SK-N-SH (cell line): ENCODE measurements around the gene ZCCHC3. TPM values are rescaled to one million over a fixed set of nuclear protein-coding genes. Genes with fewer than 3 reads are reported as not detected.

Experiments used
- CTCF ChIA-PET: fragments of 300-600, 350-600 bp; formaldehyde crosslinking; extraction: SDS; loops from one replicate; lab custom pipeline; 2021; lab: Yijun Ruan, JAX
- POLR2A ChIA-PET: fragments of 350-600 bp; sonication (Branson Sonifier 250); formaldehyde crosslinking; extraction: SDS; loops from one replicate; lab custom pipeline; 2020; ENCODE audit warnings: antibody characterized with exemption, inconsistent platforms; lab: Yijun Ruan, JAX
- DNase-seq: peaks from one replicate; pipeline ENCODE4 v3.0.0; 2012
- H2AFZ ChIP-seq: fragments of 200-600 bp; sonication (generic); 2 replicates; pipeline ENCODE4 v1.8.1; 2016; ENCODE audit warnings: antibody characterized with exemption, mild to moderate bottlenecking, low read depth
- H3F3A ChIP-seq: fragments of 200-600 bp; sonication (generic); replicated peaks from 2 replicates; pipeline ENCODE3; 2016; ENCODE audit warnings: antibody characterized with exemption, mild to moderate bottlenecking; ENCODE audit not compliant: insufficient read depth
- H3K27ac ChIP-seq, 2 experiments: fragments of 200-500 bp in 1 of 2; fragments of 200-600 bp in 1 of 2; sonication (Bioruptor generic) in 1 of 2; sonication (generic), shearing (Covaris generic) in 1 of 2; 2 replicates each; pipeline versions ENCODE4 v1.5.1 to v1.6.1; 2014 to 2016; ENCODE audit warnings: low read depth in 2 of 2, inconsistent platforms in 1 of 2, low read length in 1 of 2, mild to moderate bottlenecking in 1 of 2, mixed read lengths in 1 of 2
- H3K27me3 ChIP-seq: fragments of 200-600 bp; sonication (generic), shearing (Covaris generic); 2 replicates; pipeline ENCODE4 v1.6.1; 2016; ENCODE audit warnings: mixed run types; ENCODE audit not compliant: insufficient read depth
- H3K36me3 ChIP-seq, 2 experiments: fragments of 200-500 bp in 1 of 2; fragments of 200-600 bp in 1 of 2; sonication (Bioruptor generic) in 1 of 2; sonication (generic) in 1 of 2; replicated peaks in 1 of 2; 2 replicates each; pipeline versions ENCODE3 to v1.5.1; 2014 to 2016; ENCODE audit warnings: low read length in 1 of 2, mild to moderate bottlenecking in 1 of 2; ENCODE audit not compliant: insufficient read depth in 2 of 2, control insufficient read depth in 1 of 2
- H3K4me1 ChIP-seq, 2 experiments: fragments of 200-500 bp in 1 of 2; fragments of 200-600 bp in 1 of 2; sonication (Bioruptor generic) in 1 of 2; sonication (generic), shearing (Covaris generic) in 1 of 2; 2 replicates each; pipeline versions ENCODE4 v1.5.1 to v1.6.1; 2014 to 2016; ENCODE audit warnings: low read depth in 1 of 2, low read length in 1 of 2, mixed run types in 1 of 2; ENCODE audit not compliant: insufficient read depth in 2 of 2, control insufficient read depth in 1 of 2
- H3K4me2 ChIP-seq: fragments of 200-600 bp; sonication (generic), shearing (Covaris generic); 2 replicates; pipeline ENCODE4 v1.6.1; 2017; ENCODE audit warnings: mixed run types
- H3K4me3 ChIP-seq, 2 experiments: fragments of 200-500 bp in 1 of 2; fragments of 200-600 bp in 1 of 2; sonication (Bioruptor generic) in 1 of 2; sonication (generic), shearing (Covaris generic) in 1 of 2; 2 replicates each; pipeline versions ENCODE4 v1.5.1 to v1.8.1; 2014 to 2016; ENCODE audit warnings: low read depth in 2 of 2, inconsistent platforms in 1 of 2, low read length in 1 of 2, mild to moderate bottlenecking in 1 of 2, mixed read lengths in 1 of 2, moderate library complexity in 1 of 2
- H3K79me2 ChIP-seq: fragments of 200-600 bp; sonication (generic); 2 replicates; pipeline ENCODE4 v1.8.1; 2017; ENCODE audit warnings: mild to moderate bottlenecking; ENCODE audit not compliant: insufficient read depth
- H3K9ac ChIP-seq: fragments of 200-600 bp; sonication (generic); 2 replicates; pipeline ENCODE4 v1.6.1; 2017; ENCODE audit warnings: mixed run types
- H3K9me2 ChIP-seq: fragments of 200-600 bp; sonication (generic); 2 replicates; pipeline ENCODE4 v1.6.1; 2017; ENCODE audit warnings: mixed run types
- H3K9me3 ChIP-seq: fragments of 200-600 bp; sonication (generic); 2 replicates; pipeline ENCODE4 v1.6.1; 2017; ENCODE audit warnings: mixed run types, mild to moderate bottlenecking, moderate library complexity
- H4K20me1 ChIP-seq: fragments of 200-600 bp; sonication (generic); 2 replicates; pipeline ENCODE4 v1.6.1; 2017; ENCODE audit warnings: mild to moderate bottlenecking, mixed run types; ENCODE audit not compliant: insufficient read depth
- ELF1 ChIP-seq: IDR thresholded peaks from 2 replicates; pipeline ENCODE4 v1.4.0; 2012
- JUND ChIP-seq: IDR thresholded peaks from 2 replicates; pipeline ENCODE4 v1.4.0; 2012
- NRF1 ChIP-seq: IDR thresholded peaks from 2 replicates; pipeline ENCODE4 v1.6.1; 2012; ENCODE audit warnings: low read depth, mild to moderate bottlenecking, low read length
- POLR2AphosphoS5 ChIP-seq: IDR thresholded peaks from 2 replicates; pipeline ENCODE4 v1.6.1; 2012; ENCODE audit warnings: low read depth, low read length
- RAD21 ChIP-seq: IDR thresholded peaks from 2 replicates; pipeline ENCODE4 v1.6.1; 2012; ENCODE audit warnings: mild to moderate bottlenecking, low read length
- RCOR1 ChIP-seq: fragments of 150-350 bp; IDR thresholded peaks from 2 replicates; pipeline ENCODE4 v1.6.1; 2017; ENCODE audit warnings: antibody characterized with exemption, low read length
- SIN3A ChIP-seq: IDR thresholded peaks from 2 replicates; pipeline ENCODE4 v1.6.1; 2012; ENCODE audit warnings: low read depth, mild to moderate bottlenecking, low read length, moderate library complexity, borderline replicate concordance
- SMC3 ChIP-seq: IDR thresholded peaks from 2 replicates; pipeline ENCODE4 v1.6.1; 2012; ENCODE audit warnings: low read depth, low read length, improper control_type of control experiment
- TAF1 ChIP-seq: IDR thresholded peaks from 2 replicates; pipeline ENCODE4 v1.6.1; 2012; ENCODE audit warnings: low read depth, mild to moderate bottlenecking, low read length, moderate library complexity, borderline replicate concordance
- TEAD4 ChIP-seq: IDR thresholded peaks from 2 replicates; pipeline ENCODE4 v1.4.0; 2012; ENCODE audit warnings: mild to moderate bottlenecking, borderline replicate concordance; ENCODE audit not compliant: insufficient read depth
- WGBS: methylation state at CpG from one replicate; pipeline ENCODE4 v1.1.6; 2017; ENCODE audit warnings: low lambda C conversion rate; 5-methylcytosine and 5-hydroxymethylcytosine counted together
- polyA plus RNA-seq, 3 experiments: library from polyadenylated mRNA; depleted of rRNA; stranded (reverse); fragments of >200 nt; gene quantifications; 2 replicates each; pipeline ENCODE4 v1.2.3, GENCODE V29; 2012
- TF ChIP-seq, protein P1 (sequence below): IDR thresholded peaks from 2 replicates; pipeline ENCODE4 v1.4.0; 2012; ENCODE audit warnings: low read depth, borderline replicate concordance
- TF ChIP-seq, protein P2 (sequence below): fragments of 200-600 bp; sonication (generic); IDR thresholded peaks from 2 replicates; pipeline ENCODE4 v1.6.1; 2017; ENCODE audit warnings: antibody characterized with exemption, mild to moderate bottlenecking, moderate library complexity
- TF ChIP-seq, protein P3 (sequence below): IDR thresholded peaks from 2 replicates; pipeline ENCODE4; 2012

The ZCCHC3 gene
- polyA plus RNA-seq, 1 of the 3 experiments (the other 2 are of a cell fraction), result 9.5 TPM

DNA sequence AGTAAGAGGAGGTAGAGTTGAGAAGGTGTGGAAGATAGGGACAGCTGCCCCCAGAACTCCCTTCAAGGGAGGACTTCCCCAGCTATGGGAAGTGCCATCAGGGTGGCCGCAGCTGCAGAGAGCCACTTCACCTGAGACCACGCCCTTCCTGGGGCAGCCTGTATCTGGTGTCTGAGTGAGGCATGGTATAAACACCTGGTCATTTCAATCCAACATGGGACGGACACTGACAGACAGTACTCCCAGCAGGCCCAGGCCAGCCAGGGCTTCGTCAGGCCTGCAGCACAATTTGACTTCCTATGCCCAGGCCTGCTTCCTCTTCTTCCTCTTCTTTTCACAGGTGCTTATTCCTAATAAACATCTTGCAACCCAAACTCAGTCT is 32.5 kb downstream of the ZCCHC3 start:
- peak overlapping the region; percentile 11 to 55; a peak in 2 of 4 replicates for H3K27ac ChIP-seq
- no peaks in the 10 kb centered on the region for H3K9me2 ChIP-seq
- H3K27me3 ChIP-seq, result no peaks in the 10 kb centered on the region
- peaks cover 46% of the 10 kb centered on the region for H4K20me1 ChIP-seq
- ChIA-PET CTCF (interaction anchor here (0.9 to 5.9 kb wide), 21 partner anchors 8 to 122 kb away, joined by 3 to 65 read pairs (median 5); partner anchors contain the start of gene NRSN2), POLR2A (interaction anchor here (1.3 to 4.7 kb wide), 2 partner anchors 17 to 32 kb away, joined by 6 to 39 read pairs; partner anchors contain the start of gene NRSN2)
- DNase-seq, result no peak
- no peak overlapping the region for H2AFZ ChIP-seq
- no peak overlapping the region for H3K9ac ChIP-seq
- H3K79me2 ChIP-seq, result peaks cover 37% of the 10 kb centered on the region
- peaks cover 7 to 18% of the 10 kb centered on the region in 2 experiments for H3K36me3 ChIP-seq
- 90% methylated on average over 4 of the region's 4 CpGs for WGBS
- H3K4me2 ChIP-seq, result peak overlapping the region; percentile 99
- no peaks in the 10 kb centered on the region for H3K9me3 ChIP-seq
- H3F3A ChIP-seq, result peaks cover 24% of the 10 kb centered on the region
- peaks cover 22 to 31% of the 10 kb centered on the region in 2 experiments; a peak in 3 of 4 replicates for H3K4me1 ChIP-seq
- TF ChIP-seq, protein P1, sequence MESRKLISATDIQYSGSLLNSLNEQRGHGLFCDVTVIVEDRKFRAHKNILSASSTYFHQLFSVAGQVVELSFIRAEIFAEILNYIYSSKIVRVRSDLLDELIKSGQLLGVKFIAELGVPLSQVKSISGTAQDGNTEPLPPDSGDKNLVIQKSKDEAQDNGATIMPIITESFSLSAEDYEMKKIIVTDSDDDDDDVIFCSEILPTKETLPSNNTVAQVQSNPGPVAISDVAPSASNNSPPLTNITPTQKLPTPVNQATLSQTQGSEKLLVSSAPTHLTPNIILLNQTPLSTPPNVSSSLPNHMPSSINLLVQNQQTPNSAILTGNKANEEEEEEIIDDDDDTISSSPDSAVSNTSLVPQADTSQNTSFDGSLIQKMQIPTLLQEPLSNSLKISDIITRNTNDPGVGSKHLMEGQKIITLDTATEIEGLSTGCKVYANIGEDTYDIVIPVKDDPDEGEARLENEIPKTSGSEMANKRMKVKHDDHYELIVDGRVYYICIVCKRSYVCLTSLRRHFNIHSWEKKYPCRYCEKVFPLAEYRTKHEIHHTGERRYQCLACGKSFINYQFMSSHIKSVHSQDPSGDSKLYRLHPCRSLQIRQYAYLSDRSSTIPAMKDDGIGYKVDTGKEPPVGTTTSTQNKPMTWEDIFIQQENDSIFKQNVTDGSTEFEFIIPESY, result no peak
- no peak for TF ChIP-seq TEAD4
- no peak for TF ChIP-seq ELF1
- TF ChIP-seq POLR2AphosphoS5, result no peak
- no peak for TF ChIP-seq JUND
- TF ChIP-seq SIN3A, result no peak
- no peak for TF ChIP-seq TAF1
- H3K4me3 ChIP-seq, result no peak overlapping the region

DNA sequence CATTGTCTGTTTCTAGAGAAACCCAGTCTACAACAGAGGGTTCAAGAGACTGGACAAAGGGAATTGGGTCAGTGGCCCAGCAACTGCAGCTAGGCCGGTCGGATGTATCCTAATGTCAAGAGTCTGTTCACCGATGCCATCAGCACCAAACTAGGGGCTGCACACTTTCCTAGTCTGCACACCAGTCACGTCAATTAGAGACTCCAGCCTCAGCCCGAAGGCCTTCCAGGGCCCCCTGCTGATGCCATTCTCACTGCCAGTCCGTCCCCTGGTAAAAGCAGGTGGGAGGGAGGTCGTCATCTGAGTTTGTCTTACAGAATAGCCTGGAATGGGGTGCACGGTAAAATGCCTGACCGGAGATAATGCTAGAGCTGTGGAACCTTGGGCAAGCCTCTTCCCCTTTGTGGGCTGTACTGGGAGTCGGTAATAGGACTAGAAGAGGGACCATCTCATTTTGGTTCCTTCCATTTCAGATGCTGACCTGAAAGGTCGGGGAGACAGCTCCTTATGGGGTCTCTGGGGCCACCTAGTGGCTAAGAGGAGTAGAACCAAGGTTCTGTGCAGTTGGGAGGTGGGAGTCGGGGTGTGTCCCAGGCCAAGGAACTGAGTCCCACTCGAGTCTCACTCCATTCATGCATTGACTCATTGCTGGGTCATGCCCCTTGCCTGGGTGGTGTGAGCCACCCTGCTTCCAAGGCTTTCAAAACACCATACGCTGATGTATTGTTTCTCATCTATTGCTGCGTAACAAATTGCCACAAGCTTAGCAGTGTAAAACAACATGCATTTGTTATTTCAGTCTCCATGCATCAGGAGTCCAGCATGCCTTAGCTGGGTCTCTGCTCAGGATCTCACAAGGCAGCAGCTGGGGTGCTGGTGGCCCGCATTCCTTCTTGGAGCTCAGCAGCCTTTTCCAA is 33.1 kb downstream of the ZCCHC3 start:
- 52% methylated on average over 15 of the region's 16 CpGs for WGBS
- ChIA-PET CTCF (interaction anchor here (0.6 to 5.9 kb wide), 39 partner anchors 9 to 439 kb away, joined by 3 to 65 read pairs (median 4); partner anchors contain the start of gene NRSN2), POLR2A (interaction anchor here (0.5 to 4.7 kb wide), 5 partner anchors 16 to 74 kb away, joined by 3 to 39 read pairs (median 5); partner anchors contain the start of gene NRSN2)
- Histone ChIP-seq H4K20me1 (peaks cover 46% of the 10 kb centered on the region), H3F3A (peaks cover 22% of the 10 kb centered on the region)
- TF ChIP-seq, protein P1, result no peak
- TF ChIP-seq, protein P2, sequence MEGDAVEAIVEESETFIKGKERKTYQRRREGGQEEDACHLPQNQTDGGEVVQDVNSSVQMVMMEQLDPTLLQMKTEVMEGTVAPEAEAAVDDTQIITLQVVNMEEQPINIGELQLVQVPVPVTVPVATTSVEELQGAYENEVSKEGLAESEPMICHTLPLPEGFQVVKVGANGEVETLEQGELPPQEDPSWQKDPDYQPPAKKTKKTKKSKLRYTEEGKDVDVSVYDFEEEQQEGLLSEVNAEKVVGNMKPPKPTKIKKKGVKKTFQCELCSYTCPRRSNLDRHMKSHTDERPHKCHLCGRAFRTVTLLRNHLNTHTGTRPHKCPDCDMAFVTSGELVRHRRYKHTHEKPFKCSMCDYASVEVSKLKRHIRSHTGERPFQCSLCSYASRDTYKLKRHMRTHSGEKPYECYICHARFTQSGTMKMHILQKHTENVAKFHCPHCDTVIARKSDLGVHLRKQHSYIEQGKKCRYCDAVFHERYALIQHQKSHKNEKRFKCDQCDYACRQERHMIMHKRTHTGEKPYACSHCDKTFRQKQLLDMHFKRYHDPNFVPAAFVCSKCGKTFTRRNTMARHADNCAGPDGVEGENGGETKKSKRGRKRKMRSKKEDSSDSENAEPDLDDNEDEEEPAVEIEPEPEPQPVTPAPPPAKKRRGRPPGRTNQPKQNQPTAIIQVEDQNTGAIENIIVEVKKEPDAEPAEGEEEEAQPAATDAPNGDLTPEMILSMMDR, result peak; percentile 90
- TF ChIP-seq SIN3A (no peak), RAD21 (peak; percentile 83), RCOR1 (no peak), POLR2AphosphoS5 (no peak), SMC3 (peak; percentile 74), NRF1 (0 out of 2 replicates have a peak, but pooled peaks have one; percentile 6)
- TF ChIP-seq, protein P3, sequence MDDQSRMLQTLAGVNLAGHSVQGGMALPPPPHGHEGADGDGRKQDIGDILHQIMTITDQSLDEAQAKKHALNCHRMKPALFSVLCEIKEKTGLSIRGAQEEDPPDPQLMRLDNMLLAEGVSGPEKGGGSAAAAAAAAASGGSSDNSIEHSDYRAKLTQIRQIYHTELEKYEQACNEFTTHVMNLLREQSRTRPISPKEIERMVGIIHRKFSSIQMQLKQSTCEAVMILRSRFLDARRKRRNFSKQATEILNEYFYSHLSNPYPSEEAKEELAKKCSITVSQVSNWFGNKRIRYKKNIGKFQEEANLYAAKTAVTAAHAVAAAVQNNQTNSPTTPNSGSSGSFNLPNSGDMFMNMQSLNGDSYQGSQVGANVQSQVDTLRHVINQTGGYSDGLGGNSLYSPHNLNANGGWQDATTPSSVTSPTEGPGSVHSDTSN, result no peak
- TF ChIP-seq, all 33 proteins: peak for 4
- no peaks in the 10 kb centered on the region for H3K27me3 ChIP-seq
- H3K27ac ChIP-seq, result peak overlapping the region; percentile 11 to 55; a peak in 1 of 4 replicates
- peak; percentile 72 for DNase-seq
- peaks cover 37% of the 10 kb centered on the region for H3K79me2 ChIP-seq
- H3K9me3 ChIP-seq, result no peaks in the 10 kb centered on the region
- H2AFZ ChIP-seq, result no peak overlapping the region
- peak overlapping the region; percentile 99 for H3K4me2 ChIP-seq
- H3K4me3 ChIP-seq, result peak overlapping the region in 1 of 2 experiments; percentile 23; a peak in 1 of 4 replicates
- no peak overlapping the region for H3K9ac ChIP-seq
- peaks cover 22 to 31% of the 10 kb centered on the region in 2 experiments; a peak in 3 of 4 replicates for H3K4me1 ChIP-seq
- peaks cover 7 to 18% of the 10 kb centered on the region in 2 experiments for H3K36me3 ChIP-seq
- no peaks in the 10 kb centered on the region for H3K9me2 ChIP-seq
